Fibroblast of skin of abdomen (primary cell): ENCODE data around the gene STXBP3. TPM values are rescaled to one million over a fixed set of nuclear protein-coding genes. Genes with fewer than 3 reads are reported as not detected.
A peak's percentile ranks its signal among the peaks of the same experiment; 100 is the strongest.
"Not testable (repeated sequence)": the region's sequence is repeated elsewhere in the genome, so short reads cannot be mapped to it uniquely, and the experiment has no call there.

ENCODE experiments used
- DNase-seq: peaks from one replicate; pipeline ENCODE4 v3.0.0-alpha.2; 2013
- polyA plus RNA-seq, 2 experiments: library from polyadenylated mRNA; unstranded; fragments of 120-200 nt; gene quantifications; one replicate each; pipeline ENCODE4 v1.2.1, GENCODE V29; 2013; ENCODE audit not compliant: insufficient read length in 2 of 2

The STXBP3 gene, protein sequence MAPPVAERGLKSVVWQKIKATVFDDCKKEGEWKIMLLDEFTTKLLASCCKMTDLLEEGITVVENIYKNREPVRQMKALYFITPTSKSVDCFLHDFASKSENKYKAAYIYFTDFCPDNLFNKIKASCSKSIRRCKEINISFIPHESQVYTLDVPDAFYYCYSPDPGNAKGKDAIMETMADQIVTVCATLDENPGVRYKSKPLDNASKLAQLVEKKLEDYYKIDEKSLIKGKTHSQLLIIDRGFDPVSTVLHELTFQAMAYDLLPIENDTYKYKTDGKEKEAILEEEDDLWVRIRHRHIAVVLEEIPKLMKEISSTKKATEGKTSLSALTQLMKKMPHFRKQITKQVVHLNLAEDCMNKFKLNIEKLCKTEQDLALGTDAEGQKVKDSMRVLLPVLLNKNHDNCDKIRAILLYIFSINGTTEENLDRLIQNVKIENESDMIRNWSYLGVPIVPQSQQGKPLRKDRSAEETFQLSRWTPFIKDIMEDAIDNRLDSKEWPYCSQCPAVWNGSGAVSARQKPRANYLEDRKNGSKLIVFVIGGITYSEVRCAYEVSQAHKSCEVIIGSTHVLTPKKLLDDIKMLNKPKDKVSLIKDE
- 23.3 TPM for polyA plus RNA-seq (2013, experiment 1 of 2; ENCODE audit: insufficient read length)
- polyA plus RNA-seq (2013, experiment 2 of 2; ENCODE audit: insufficient read length) = 21.5 TPM

DNA sequence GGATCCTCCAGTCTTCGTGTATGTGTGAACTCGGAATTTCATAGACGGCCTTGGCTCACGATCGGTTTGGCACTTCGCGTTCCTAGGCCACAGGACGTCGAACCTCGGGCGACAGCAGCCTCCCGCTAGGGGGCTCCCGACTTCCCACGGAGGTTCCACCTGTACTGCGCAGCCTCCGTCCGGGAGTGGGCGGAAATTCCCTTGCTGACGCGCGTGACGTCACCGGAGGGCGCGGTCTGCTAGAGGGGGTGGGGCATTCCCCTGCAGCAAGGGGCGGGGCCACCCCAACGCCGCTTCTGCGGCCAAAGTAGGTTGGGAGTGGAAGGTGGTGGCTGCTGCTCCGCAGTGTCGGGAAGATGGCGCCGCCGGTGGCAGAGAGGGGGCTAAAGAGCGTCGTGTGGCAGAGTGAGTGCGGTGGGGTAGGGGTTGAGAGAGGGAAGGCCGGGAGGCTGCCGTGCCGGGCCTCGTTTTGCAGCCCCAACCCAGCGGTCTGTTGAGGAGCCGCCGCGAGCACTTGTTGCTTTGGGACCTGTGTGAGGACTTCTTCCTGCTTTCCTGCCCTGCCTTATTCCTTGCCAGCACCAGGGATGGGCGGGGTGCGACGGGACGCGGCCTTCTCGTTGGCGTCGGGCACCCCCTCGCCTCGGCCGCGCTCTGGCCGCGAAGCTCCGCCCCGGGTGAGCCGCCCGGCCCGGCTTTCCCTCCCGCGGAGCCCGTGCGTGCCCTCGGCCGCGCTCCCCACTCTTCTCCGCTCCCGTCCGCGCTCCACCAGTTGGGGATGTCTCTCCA is at the start of gene STXBP3:
TSS of gene STXBP3 (plus strand) at position 293 of the 789 bp plus-strand sequence. CDS start at position 357, 64 bp downstream.
- DNase-seq = peak; percentile 98

DNA sequence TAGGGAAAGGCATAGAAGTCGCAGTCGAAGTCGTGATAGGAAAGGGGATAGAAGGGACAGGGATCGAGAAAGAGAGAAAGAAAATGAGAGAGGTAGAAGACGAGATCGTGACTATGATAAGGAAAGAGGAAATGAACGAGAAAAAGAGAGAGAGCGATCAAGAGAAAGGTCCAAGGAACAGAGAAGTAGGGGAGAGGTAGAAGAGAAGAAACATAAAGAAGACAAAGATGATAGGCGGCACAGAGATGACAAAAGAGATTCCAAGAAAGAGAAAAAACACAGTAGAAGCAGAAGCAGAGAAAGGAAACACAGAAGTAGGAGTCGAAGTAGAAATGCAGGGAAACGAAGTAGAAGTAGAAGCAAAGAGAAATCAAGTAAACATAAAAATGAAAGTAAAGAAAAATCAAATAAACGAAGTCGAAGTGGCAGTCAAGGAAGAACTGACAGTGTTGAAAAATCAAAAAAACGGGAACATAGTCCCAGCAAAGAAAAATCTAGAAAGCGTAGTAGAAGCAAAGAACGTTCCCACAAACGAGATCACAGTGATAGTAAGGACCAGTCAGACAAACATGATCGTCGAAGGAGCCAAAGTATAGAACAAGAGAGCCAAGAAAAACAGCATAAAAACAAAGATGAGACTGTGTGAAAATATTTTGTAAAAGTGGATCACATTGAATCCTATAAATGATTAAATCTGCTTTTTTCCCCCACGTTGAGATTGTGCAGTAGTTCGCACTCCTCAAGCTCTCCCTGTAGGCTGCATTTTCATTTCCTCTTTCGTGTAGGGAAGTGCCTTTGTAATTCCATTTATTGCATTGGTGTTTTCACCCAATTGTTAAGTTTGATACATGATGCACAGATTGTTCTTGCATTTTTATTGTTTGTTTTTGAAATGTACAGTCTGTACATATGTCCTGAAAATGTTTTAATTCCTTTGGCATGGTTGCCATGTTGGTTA is 46.8 kb upstream of the STXBP3 start:
- no peak for DNase-seq

DNA sequence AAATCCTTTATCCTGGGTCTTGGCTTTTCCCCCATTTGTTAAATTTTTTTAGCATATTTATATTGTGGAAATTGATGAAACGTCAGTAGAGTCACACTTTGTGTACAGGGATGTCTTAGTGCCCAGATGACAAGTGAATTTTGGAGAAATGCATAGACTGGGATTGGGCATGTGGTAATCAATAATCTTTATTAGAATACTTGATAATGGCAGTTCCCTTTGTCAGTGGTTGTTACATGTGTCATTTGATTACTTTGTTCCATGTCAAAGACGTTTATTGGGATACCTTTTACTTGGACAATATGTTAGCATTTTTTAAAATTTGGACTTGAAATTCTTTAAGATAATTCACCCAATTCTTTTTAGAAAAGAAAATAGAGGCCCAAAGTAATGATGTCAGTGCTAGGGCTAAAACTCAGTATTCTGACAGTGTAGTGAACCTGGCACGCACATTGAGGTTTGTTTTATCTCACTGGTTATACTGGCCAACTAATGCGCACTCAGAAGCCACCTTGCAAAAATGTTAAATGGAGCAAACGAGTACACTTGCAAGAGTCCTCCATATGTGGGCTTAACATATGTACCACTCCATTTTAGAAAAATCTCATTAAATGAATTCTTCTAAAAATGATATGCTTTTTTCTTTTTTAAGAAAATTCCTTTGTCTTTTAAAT is 45.2 kb upstream of the STXBP3 start:
- DNase-seq = no peak

DNA sequence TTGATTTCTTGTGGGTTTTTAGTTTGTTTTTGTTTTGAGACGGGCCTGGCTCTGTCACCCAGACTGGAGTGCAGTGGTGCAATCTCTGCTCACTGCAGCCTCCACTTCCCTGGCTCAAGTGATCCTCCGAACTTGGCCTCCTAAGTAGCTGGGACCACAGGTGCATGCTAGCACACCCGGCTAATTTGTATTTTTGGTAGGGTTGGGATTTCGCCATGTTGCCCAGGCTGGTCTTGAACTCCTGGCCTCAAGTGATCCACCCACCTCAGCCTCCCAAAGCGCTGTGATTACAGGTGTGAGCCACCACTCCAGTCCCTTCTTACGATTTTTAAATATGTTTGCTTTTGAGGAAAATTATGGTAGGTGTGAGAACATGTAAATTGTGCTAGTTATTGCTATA is 44.4 kb upstream of the STXBP3 start:
- DNase-seq = not testable (repeated sequence)

DNA sequence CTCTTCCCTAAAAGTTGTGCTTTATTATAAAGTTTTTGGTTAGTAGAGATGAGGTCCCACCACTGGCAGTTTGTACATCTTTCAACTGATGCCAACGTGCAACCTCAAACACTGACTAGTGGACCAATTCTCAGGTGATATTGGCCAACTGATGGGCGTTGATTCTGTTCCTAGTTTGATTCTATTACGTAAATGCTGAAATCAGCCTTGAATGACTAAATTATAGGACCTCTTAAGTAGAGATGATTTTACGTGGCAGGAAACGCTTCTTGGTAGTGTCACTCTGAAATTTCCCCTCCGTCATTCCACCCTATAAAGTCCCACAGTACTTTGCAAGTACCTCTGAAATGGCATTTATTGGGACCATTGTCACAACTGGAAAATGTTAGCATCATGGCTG is 42.5 kb upstream of the STXBP3 start:
- DNase-seq = no peak

DNA sequence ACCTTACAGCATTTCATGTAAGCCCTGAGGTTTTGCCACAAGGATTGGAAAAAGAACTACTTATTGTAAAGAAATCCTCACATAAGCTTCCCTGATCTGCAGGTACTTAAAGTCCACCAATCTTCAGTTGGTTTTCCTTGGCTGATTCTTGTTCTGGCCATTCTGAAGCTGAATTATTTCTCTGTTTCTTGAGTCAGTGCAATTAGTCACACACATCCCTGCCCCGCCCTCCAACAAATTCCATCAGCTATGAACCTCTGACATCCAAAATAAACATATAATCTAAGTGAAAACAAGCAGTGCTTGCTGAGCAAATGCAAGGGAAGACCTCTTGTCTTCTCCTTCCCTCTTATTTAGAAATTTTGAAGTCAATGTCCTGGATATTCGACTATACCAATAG is 42.0 kb upstream of the STXBP3 start:
- peak; percentile 54 for DNase-seq

DNA sequence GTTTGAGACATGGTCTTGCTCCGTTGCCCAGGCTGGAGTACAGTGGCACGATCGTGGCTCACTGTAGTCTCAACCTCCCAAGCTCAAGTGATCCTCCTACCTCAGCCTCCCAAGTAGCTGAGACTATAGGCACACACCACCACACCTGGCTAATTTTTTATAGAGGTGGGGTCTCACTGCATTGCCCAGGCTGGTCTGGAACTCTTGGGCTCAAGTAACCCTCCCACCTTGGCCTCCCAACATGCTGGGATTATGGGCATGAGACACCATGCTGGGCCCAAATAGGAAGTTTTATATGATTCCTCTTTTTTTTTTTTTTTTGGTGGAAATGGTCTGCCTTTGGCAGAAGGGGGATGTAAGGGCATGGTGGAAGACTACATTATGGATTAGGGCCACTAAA is 39.8 kb upstream of the STXBP3 start:
- no peak for DNase-seq

DNA sequence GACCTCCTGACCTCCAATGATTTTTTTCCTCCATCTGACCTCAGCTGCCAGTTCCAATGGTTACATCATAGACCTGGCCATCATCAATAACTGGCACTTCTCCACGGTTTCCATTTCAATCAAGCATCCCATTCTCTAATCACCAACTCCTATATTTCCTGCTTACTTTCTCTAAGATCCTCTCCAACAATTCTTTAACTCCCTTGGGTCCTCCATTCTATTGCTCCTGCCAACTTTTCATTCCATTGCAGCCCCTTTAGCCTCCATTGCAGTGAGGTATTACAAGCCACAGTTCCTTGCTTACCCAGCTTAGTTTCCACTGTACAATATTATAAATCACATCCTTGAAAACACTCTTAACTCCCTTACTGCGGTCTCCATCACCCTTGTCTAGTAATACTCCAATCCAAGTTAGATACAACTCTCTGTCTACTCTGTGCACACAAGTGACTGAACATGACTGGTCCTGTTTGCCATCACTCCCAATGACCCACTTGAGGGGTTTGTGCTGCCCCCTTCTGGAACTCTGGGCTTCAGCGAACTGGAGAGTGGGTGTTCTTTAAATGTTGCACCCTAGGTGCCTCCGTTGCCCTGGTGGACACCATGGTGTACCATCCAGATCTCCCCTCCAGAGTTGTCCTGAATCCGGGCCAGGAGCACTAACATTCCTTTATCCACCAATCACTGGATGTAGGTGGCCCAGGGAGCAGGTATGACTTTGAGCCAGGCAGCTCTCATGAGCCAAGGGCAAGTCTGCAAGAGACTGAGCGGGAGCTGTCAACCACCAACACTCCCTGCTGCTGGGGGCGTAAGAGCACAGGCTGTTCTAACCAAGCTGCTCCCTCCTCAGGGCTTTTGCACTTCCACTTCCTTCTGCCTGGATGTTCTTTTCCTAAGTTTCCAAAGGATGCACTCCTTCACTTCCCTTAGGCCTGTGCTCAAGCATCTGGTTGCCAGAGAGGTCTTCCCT is 37.5 kb upstream of the STXBP3 start:
- DNase-seq = no peak

DNA sequence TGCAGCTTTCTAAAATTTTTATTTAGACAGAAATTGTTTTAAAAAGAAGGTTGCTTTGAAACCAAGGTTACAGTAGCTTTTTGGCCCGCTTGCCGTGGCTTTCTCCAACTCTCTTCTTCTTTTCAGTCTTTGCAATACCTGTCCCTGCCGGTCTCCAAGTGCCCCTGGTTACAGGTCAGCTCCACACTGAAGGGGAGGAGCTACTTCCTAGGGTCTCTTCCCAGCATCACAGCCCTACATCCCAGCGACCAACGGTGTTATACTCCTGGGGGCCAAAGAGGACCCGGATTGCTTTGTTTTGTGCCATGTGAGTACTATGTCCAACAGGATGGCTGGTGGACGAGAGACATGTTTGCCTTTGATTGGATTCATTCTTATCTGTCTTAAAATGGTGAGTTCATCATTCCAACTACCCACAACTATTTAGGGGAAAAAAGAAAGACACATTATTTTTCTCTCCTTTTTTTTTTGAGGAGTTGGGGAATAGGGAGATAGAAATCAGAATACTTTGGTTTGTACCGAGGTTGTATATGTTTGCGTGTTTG is 33.8 kb upstream of the STXBP3 start, which contains the start of gene FNDC7:
TSS of gene FNDC7 (plus strand) at position 303 of the 545 bp plus-strand sequence. CDS start at position 329, 26 bp downstream.
- no peak for DNase-seq

DNA sequence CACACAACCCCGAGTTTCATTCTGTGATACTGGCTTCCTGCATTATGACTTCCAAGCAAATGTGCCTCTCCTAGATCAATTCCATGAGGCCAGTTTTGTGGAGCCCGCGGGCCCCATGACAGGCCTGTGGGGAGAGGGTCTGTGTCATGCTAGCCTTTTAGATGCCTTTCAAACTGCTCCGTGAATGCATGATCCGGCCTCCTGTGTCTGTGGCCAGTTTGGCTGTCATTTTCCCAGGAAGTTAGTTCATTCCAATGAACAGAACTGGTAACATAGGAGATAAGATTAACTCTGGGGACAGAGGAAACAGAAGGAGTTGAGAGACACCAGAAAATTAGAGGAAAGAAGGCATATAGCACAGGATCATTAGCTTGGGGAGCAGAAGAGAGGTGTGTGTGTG is 30.5 kb upstream of the STXBP3 start:
- no peak for DNase-seq

DNA sequence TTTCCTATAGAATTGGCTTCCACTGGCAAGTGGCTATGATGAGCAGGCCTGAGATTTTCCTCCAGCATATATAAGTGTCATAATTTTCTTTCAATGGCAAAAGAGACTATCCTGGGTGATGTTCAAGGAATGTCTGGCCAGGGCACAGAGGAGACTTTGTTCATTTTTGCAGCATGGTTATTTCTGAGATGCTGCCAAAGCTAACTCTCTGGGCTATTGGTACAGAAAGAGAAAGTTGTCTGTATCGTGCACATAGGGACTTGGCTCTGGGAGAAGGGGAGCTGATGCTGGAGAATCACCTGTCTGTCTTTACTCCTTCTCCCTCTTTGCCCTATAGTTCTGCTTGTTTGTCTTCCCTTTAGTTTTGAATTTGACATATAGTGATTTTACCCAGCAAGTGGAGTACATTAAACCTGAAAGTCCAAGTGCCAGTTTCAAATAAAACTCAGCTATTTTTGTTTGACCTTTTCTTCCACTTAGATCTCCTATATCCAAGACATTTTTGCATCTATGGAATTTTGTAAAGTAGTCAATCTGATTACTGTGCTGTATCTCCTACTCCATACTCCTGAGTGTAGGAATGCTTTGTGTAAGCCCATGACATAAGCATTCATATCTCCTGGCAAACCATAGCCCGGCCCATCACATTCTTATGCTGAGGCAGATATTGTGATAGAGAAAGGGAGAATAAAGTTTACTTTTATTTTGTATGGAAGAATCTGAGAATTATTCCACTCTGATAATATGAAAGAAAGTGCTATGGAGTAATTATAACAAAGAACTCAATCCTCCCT is 29.8 kb upstream of the STXBP3 start:
- no peak for DNase-seq

DNA sequence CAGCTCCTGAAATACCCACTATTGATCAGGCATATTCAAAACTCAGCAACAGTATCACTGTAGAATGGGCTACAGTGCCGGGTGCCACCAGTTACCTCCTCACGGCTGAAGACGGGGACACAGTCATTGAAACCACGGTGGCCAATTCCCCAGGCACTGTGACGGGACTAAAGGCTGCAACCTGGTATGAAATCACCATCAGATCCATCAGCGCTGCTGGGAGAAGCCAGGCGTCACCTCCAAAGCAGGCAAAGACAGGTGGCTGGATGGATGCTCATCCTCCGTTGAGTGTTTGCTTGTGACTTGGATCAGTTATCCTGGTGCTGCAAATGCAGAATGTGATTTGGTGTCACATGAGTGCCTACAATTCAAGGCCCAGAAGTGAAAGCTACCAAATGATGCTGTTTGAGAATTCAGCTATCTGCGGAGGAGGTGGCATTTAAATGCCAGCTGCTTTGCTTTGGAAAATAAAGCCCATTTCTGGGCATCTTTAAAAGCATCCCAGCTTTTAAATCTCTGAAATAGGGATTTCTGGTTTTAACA is 28.6 kb upstream of the STXBP3 start:
- no peak for DNase-seq

DNA sequence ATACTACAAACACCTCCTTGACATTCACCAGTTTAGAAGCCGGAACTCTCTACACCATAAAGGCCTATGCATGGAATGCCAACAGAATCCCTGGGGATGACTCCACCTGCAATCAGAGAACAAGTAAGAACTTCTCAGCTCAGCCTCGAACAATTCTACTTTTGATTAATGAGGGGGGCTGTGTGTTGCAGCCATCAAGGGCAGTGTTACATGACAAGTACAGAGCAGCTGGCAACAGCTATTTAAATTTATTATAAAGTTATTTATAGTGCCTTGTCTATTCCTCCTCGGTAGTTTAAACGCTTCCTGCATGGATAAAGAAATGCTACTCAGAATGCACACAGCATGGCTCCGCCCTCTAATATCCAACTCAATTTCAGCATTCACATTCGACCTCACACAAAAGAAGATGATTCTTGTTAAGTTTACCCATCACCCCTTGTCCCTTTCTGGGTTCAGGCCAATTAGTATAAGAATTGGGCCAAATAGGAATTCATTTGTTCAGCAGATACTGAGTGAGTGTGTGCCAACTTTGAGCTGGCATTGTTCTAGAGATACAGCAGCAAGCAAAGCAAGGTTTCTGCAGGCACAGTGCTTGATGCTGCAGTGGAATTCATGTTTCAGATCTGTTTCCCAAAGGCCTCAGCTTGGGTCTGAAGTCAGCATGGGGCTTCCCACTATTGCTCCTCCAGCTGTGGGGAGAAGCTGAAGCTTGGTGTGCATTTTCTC is 27.4 kb upstream of the STXBP3 start:
- DNase-seq = no peak

DNA sequence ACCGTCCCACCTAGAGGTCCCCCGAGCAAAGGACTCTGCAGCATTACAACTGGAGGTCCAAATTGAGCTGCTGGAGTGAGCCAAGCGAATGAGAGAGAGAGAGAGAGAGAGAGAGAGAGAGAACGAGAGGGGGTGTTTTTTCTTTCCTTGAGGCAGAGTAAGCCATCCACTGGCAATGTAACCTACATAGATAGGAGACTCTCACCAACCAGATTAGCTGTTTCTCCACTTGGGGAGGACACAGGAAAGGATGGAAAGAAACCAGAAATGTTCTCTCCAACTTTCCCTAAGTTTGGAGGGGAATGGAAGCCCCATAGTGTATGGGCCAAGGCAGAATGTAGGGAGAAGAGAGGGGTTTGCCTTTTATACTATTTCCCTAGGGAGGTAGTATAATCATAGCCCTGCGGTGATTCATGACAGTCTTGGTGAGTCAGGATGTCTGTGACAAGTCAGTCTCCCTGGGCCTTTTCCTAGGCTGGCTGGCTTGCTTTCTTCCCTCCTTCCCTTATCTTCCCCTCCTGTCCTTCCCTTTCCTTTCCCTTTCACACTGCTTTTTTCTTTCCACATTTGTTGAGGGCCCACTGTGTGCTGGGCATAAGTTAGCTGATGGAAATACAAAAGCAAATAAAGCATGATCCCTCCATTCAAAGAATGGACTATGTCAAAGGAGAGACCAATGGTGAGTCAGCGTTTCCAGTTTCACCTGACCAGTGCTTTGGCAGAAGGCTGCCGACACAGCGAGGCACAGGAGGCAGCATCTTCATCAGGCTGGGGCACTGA is 26.6 kb upstream of the STXBP3 start:
- DNase-seq = peak; percentile 90

DNA sequence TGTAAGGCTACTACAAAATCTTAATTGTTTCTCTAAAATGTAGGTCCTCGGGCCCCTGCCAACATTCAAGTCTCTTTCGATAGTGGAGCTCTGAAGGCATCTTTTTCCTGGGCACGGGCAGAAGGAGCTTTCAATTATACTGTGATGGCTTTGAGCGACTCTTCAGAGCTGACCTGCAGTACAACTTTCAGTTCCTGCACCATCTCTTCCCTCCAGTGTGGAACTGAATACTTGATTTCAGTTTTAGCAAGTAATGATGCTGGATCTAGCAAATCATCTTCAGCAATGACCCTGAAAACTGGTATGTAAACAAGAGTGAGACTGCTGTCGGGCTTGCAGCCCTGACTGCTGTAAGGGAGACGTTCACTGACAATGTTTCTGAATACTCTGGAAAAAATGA is 24.2 kb upstream of the STXBP3 start:
- no peak for DNase-seq

DNA sequence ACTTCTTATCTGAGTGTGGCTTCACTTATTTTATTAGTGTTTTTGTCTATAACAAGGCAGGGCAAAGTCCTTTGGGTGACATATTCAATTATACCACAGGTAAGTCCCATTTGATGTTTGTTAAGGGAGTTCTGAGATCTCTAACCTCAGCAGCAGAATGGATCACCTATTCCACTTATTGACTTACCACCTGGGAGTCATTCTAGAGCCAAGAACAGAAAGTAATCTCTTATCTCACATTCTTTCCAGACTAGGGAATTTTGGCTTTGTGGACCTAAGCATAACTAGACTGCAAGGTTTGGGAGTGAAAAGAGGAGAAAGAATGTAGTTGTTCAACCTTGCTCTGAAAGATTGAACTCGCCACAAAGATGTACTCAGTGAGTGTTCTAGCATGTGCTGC is 20.6 kb upstream of the STXBP3 start:
- no peak for DNase-seq

DNA sequence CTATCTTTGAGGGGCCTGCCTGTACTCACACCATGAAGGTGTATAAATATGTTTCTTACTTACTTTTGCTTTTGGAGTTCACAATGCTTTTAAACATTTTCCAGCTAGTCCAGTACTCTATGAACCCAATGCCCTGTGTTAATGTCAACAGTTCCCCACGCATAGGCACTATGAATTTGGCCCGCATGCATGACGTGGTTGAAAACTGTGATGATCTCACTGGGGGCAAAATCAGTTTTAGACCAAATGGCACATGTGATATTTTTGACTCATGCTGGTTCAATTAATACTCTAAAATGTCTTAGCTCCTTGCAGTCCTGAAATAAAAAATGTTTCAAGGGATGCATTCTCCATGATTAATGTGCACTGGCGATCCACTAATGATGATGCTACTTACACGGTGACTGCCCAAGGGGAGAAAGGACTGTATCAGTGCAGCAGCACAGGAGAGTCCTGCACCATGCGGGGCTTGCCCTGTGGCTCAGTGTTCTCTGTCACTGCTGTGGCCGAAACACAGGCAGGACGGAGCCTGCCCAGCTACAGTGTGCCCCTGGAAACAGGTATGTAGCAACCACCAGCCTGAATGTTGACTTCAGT is 18.0 kb upstream of the STXBP3 start:
- no peak for DNase-seq
